ENCODE measurements around the gene RSPH1.

- TF ChIP-seq POLR2AphosphoS5 (IDR thresholded peaks at IDR 0.05; ENCODE audit: borderline replicate concordance, low read depth, low read length) (no peak), EZH2 (IDR thresholded peaks at IDR 0.05) (no peak), FOXP2 (optimal IDR thresholded peaks at IDR 0.05; ENCODE audit: control extremely low read depth, extremely low read length, insufficient read depth) (no peak)
Measured at GRCh38 chr21:42448686-42449085, 47.3 kb downstream of the RSPH1 start.
